HepG2 (cell line): ENCODE results near the gene ARL16. TPM values are rescaled to one million over a fixed set of nuclear protein-coding genes. Genes with fewer than 3 reads are reported as not detected.
A peak's percentile ranks its signal among the peaks of the same experiment; 100 is the strongest.

Source experiments
- FOXC1 ChIP-seq: sonication (generic); formaldehyde crosslinking; IDR thresholded peaks from 2 replicates; pipeline ENCODE4 v1.8.0; 2022; ENCODE audit warnings: mild to moderate bottlenecking, missing genetic modification reagents, borderline replicate concordance
- HMG20B ChIP-seq: conservative IDR thresholded peaks from 2 replicates; pipeline ENCODE4 v1.6.1; 2016; ENCODE audit warnings: missing genetic modification reagents, missing compliant biosample characterization
- KDM3A ChIP-seq: IDR thresholded peaks from 2 replicates; pipeline ENCODE4 v1.6.1; 2018; ENCODE audit warnings: low read depth, missing compliant biosample characterization
- MEIS1 ChIP-seq: sonication (generic); formaldehyde crosslinking; IDR thresholded peaks from 2 replicates; pipeline ENCODE4 v1.9.0; 2021; ENCODE audit warnings: mild to moderate bottlenecking, missing genetic modification reagents, moderate library complexity, borderline replicate concordance
- MLLT10 ChIP-seq: sonication (generic); formaldehyde crosslinking; IDR thresholded peaks from 2 replicates; pipeline ENCODE4 v1.4.0; 2020; ENCODE audit warnings: missing genetic modification reagents
- NR3C1 ChIP-seq: sonication (generic); formaldehyde crosslinking; IDR thresholded peaks from 2 replicates; pipeline ENCODE4 v1.4.0; 2020; ENCODE audit warnings: missing genetic modification reagents
- NRL ChIP-seq: sonication (generic); formaldehyde crosslinking; IDR thresholded peaks from 2 replicates; pipeline ENCODE4 v1.5.0; 2020; ENCODE audit warnings: missing genetic modification reagents, mild to moderate bottlenecking, moderate library complexity, borderline replicate concordance
- REL ChIP-seq: sonication (generic); formaldehyde crosslinking; conservative IDR thresholded peaks from 2 replicates; pipeline ENCODE4 v1.8.0; 2022; ENCODE audit warnings: mild to moderate bottlenecking, missing genetic modification reagents, moderate library complexity
- SIN3B ChIP-seq: fragments of 150-350 bp; IDR thresholded peaks from 2 replicates; pipeline ENCODE4 v1.6.1; 2014; ENCODE audit warnings: low read length
- ZNF709 ChIP-seq: sonication (generic); formaldehyde crosslinking; IDR thresholded peaks from 2 replicates; pipeline ENCODE4 v1.5.0; 2020; ENCODE audit warnings: mild to moderate bottlenecking, missing genetic modification reagents
- polyA plus RNA-seq, 8 experiments: library from polyadenylated mRNA; depleted of rRNA in 3 of 8; stranded (reverse) in 7 of 8; unstranded in 1 of 8; fragments of >200 nt; fragmentation: Illumina TruSeq in 4 of 8; extraction: Trizol in 4 of 8; gene quantifications; 2 replicates each; pipeline versions ENCODE4 v1.2.1 to v1.2.3, GENCODE V29; 2011 to 2016; ENCODE audit warnings: low read depth in 4 of 8, missing spikeins in 1 of 8, mixed read lengths in 1 of 8; ENCODE audit not compliant: insufficient read depth in 1 of 8
- total RNA-seq, 5 experiments: library from RNA; depleted of rRNA; stranded (reverse); fragments of >200 nt; fragmentation: Illumina TruSeq; extraction: Trizol; gene quantifications; 2 replicates each; pipeline ENCODE4 v1.2.3, GENCODE V29; 2016; ENCODE audit warnings: low read depth in 1 of 5
- TF ChIP-seq, protein P1 (sequence below): sonication (generic); formaldehyde crosslinking; IDR thresholded peaks from 2 replicates; pipeline ENCODE4 v1.4.0; 2020; ENCODE audit warnings: missing genetic modification reagents
- TF ChIP-seq, protein P2 (sequence below): IDR thresholded peaks from 2 replicates; pipeline ENCODE4 v1.6.1; 2016; ENCODE audit warnings: low read depth
- TF ChIP-seq, protein P3 (sequence below): sonication (generic); formaldehyde crosslinking; IDR thresholded peaks from 2 replicates; pipeline ENCODE4 v1.9.0; 2022; ENCODE audit warnings: missing genetic modification reagents, mild to moderate bottlenecking, borderline replicate concordance
- TF ChIP-seq, protein P4 (sequence below): sonication (generic); formaldehyde crosslinking; conservative IDR thresholded peaks from 2 replicates; pipeline ENCODE4 v1.4.0; 2020; ENCODE audit warnings: missing genetic modification reagents
- TF ChIP-seq, protein P5 (sequence below): IDR thresholded peaks from 2 replicates; pipeline ENCODE4 v1.6.1; 2016; ENCODE audit warnings: low read depth, control low read depth

ARL16 gene
- total and polyA plus RNA-seq, 2 of the 13 experiments (the other 11 are each of a cell fraction or from before 2014, with no cell fraction given) = 20.8 to 30.8 TPM

DNA sequence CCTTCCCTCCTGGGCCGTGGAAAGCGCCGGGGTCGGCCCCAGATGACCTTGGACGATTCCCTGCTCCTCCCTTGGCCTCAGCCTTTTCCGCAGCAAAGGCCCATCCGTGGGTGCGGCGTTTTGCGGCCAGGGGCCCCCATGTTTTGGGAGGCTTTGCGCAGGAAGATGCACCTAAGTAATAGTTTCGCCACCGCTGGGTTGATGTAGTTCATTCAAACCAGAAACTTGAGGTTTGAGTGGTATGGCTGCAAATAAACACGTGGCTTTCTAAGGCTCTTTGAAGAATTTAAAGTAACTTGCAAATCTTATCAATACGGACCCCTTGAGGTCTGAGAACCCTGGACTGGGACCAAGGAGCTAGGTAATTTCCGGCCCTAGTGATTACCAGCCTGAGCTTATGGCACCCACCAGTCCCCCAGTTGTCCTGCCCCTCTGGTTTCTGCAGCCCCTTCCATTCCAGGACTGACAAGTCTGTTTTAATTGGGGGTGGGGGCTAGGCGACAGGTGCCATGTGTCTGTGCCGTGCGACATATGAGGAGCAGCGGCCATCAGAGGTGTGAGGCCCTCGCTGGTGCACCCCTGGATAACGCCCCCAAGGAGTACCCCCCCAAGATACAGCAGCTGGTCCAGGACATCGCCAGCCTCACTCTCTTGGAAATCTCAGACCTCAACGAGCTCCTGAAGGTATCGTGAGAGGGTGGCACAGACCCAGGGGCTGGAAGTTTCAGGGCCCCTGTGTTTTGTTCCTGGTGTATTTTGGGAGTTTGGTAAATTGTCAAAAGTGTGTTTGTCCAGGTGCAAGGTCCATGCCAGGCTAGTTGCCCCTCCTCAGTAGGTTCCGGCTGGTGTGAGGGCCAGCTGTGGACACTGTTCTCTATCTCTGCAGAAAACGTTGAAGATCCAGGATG is 20.4 kb upstream of the ARL16 start (continued):
- TF ChIP-seq NRL (no peak), FOXC1 (CRISPR knock-in tag) (no peak), REL (CRISPR knock-in tag) (no peak; the same call in 1 of the 2 replicates), MEIS1 (CRISPR knock-in tag) (no peak), SIN3B (no peak; the same call in 1 of the 2 replicates), KDM3A (no peak), HMG20B (CRISPR knock-in tag) (no peak), MLLT10 (CRISPR knock-in tag) (peak; percentile 84; the same call in 1 of the 2 replicates), NR3C1 (CRISPR knock-in tag) (no peak), ZNF709 (CRISPR knock-in tag) (0 out of 2 replicates have a peak, but pooled peaks have one; percentile 30)
- TF ChIP-seq, protein P1, sequence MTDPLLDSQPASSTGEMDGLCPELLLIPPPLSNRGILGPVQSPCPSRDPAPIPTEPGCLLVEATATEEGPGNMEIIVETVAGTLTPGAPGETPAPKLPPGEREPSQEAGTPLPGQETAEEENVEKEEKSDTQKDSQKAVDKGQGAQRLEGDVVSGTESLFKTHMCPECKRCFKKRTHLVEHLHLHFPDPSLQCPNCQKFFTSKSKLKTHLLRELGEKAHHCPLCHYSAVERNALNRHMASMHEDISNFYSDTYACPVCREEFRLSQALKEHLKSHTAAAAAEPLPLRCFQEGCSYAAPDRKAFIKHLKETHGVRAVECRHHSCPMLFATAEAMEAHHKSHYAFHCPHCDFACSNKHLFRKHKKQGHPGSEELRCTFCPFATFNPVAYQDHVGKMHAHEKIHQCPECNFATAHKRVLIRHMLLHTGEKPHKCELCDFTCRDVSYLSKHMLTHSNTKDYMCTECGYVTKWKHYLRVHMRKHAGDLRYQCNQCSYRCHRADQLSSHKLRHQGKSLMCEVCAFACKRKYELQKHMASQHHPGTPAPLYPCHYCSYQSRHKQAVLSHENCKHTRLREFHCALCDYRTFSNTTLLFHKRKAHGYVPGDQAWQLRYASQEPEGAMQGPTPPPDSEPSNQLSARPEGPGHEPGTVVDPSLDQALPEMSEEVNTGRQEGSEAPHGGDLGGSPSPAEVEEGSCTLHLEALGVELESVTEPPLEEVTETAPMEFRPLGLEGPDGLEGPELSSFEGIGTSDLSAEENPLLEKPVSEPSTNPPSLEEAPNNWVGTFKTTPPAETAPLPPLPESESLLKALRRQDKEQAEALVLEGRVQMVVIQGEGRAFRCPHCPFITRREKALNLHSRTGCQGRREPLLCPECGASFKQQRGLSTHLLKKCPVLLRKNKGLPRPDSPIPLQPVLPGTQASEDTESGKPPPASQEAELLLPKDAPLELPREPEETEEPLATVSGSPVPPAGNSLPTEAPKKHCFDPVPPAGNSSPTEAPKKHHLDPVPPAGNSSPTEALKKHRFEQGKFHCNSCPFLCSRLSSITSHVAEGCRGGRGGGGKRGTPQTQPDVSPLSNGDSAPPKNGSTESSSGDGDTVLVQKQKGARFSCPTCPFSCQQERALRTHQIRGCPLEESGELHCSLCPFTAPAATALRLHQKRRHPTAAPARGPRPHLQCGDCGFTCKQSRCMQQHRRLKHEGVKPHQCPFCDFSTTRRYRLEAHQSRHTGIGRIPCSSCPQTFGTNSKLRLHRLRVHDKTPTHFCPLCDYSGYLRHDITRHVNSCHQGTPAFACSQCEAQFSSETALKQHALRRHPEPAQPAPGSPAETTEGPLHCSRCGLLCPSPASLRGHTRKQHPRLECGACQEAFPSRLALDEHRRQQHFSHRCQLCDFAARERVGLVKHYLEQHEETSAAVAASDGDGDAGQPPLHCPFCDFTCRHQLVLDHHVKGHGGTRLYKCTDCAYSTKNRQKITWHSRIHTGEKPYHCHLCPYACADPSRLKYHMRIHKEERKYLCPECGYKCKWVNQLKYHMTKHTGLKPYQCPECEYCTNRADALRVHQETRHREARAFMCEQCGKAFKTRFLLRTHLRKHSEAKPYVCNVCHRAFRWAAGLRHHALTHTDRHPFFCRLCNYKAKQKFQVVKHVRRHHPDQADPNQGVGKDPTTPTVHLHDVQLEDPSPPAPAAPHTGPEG (CRISPR knock-in tag) = no peak
- TF ChIP-seq, protein P2, sequence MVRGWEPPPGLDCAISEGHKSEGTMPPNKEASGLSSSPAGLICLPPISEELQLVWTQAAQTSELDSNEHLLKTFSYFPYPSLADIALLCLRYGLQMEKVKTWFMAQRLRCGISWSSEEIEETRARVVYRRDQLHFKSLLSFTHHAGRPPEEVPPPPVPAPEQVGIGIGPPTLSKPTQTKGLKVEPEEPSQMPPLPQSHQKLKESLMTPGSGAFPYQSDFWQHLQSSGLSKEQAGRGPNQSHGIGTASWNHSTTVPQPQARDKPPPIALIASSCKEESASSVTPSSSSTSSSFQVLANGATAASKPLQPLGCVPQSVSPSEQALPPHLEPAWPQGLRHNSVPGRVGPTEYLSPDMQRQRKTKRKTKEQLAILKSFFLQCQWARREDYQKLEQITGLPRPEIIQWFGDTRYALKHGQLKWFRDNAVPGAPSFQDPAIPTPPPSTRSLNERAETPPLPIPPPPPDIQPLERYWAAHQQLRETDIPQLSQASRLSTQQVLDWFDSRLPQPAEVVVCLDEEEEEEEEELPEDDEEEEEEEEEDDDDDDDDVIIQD (CRISPR knock-in tag) = no peak
- TF ChIP-seq, protein P3, sequence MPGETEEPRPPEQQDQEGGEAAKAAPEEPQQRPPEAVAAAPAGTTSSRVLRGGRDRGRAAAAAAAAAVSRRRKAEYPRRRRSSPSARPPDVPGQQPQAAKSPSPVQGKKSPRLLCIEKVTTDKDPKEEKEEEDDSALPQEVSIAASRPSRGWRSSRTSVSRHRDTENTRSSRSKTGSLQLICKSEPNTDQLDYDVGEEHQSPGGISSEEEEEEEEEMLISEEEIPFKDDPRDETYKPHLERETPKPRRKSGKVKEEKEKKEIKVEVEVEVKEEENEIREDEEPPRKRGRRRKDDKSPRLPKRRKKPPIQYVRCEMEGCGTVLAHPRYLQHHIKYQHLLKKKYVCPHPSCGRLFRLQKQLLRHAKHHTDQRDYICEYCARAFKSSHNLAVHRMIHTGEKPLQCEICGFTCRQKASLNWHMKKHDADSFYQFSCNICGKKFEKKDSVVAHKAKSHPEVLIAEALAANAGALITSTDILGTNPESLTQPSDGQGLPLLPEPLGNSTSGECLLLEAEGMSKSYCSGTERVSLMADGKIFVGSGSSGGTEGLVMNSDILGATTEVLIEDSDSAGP (CRISPR knock-in tag) = no peak
- TF ChIP-seq, protein P4, sequence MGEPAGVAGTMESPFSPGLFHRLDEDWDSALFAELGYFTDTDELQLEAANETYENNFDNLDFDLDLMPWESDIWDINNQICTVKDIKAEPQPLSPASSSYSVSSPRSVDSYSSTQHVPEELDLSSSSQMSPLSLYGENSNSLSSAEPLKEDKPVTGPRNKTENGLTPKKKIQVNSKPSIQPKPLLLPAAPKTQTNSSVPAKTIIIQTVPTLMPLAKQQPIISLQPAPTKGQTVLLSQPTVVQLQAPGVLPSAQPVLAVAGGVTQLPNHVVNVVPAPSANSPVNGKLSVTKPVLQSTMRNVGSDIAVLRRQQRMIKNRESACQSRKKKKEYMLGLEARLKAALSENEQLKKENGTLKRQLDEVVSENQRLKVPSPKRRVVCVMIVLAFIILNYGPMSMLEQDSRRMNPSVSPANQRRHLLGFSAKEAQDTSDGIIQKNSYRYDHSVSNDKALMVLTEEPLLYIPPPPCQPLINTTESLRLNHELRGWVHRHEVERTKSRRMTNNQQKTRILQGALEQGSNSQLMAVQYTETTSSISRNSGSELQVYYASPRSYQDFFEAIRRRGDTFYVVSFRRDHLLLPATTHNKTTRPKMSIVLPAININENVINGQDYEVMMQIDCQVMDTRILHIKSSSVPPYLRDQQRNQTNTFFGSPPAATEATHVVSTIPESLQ (CRISPR knock-in tag) = no peak
- TF ChIP-seq, protein P5, sequence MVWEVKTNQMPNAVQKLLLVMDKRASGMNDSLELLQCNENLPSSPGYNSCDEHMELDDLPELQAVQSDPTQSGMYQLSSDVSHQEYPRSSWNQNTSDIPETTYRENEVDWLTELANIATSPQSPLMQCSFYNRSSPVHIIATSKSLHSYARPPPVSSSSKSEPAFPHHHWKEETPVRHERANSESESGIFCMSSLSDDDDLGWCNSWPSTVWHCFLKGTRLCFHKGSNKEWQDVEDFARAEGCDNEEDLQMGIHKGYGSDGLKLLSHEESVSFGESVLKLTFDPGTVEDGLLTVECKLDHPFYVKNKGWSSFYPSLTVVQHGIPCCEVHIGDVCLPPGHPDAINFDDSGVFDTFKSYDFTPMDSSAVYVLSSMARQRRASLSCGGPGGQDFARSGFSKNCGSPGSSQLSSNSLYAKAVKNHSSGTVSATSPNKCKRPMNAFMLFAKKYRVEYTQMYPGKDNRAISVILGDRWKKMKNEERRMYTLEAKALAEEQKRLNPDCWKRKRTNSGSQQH (CRISPR knock-in tag) = no peak
